Adrenal gland (tissue), 5 donors: ENCODE measurements around the gene TNS3.

Experiments used
- POLR2A ChIP-seq, 2 donors: fragments of 450-650 bp; IDR thresholded peaks; one replicate each; pipeline ENCODE4 v1.6.1; 2017; ENCODE audit warnings: antibody characterized with exemption in 2 of 2, mild to moderate bottlenecking in 2 of 2, moderate library complexity in 1 of 2
- TF ChIP-seq, protein P1 (sequence below), 6 experiments: fragments of 450-650 bp in 4 of 6; fragments of 200-600 bp in 2 of 6; sonication (generic) in 1 of 6; IDR thresholded peaks; 1 replicate in 5 of 6; 2 replicates in 1 of 6; pipeline versions ENCODE4 v1.5.1 to v1.8.0; 2016 to 2021; ENCODE audit warnings: antibody characterized with exemption in 6 of 6, mild to moderate bottlenecking in 2 of 6, moderate library complexity in 1 of 6
- donor health status: DM: no; HTN: no; CAD: no.

DNA sequence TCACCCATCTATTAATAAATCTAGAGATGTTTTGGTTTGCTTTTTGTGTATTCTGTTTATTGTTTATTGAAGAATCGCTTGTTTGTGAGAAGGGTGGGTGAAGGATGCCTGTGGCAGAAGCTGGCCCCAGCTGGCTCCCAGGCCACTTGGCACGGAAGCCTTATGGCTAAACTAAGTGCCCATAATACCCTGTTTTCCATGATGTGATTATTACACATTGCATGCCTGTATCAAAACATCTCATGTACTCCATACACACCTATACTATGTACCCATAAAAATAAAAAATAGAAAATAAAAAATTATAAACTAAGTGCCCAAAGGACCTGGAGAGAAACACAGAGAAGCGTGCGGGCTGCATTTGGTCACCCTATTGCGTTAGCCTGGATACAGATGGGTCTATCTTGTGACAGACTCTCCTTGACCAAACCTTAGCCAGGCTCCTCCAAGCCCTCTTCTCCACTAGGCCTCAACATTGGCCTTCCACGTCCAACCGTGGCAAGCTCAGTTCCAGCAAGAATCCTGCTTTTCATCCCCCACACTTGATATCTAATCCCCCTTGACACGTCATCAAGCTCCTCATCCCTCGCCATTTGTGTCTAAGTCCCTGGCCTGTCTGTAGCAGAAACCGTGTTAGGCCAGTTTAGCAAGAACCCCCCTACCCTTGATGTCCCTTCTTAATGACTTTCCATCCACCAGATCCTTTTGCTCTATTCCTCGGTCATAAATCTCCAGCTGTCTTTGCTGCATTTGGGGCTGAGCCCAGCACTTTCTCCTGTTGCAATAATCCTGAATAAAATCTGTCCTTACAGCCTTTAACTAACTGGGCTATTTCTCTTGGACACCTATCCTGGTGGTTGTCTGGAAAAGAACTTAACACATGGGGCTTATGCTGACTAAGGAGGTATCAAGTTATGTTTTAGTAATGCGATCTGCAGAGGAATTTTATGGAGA lies 245.2 kb downstream of the TNS3 start:
- TF ChIP-seq, protein P1, sequence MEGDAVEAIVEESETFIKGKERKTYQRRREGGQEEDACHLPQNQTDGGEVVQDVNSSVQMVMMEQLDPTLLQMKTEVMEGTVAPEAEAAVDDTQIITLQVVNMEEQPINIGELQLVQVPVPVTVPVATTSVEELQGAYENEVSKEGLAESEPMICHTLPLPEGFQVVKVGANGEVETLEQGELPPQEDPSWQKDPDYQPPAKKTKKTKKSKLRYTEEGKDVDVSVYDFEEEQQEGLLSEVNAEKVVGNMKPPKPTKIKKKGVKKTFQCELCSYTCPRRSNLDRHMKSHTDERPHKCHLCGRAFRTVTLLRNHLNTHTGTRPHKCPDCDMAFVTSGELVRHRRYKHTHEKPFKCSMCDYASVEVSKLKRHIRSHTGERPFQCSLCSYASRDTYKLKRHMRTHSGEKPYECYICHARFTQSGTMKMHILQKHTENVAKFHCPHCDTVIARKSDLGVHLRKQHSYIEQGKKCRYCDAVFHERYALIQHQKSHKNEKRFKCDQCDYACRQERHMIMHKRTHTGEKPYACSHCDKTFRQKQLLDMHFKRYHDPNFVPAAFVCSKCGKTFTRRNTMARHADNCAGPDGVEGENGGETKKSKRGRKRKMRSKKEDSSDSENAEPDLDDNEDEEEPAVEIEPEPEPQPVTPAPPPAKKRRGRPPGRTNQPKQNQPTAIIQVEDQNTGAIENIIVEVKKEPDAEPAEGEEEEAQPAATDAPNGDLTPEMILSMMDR (IDR thresholded peaks at IDR 0.05): no peak
- TF ChIP-seq POLR2A (IDR thresholded peaks at IDR 0.05): no peak
